GM12864 (cell line): ENCODE measurements around the gene PRDM2.
"Not testable (repeated sequence)": the region's sequence is repeated elsewhere in the genome, so short reads cannot be mapped to it uniquely, and the experiment has no call there.

Experiments used
- DNase-seq: peaks from one replicate; pipeline ENCODE4 v3.0.0-alpha.2; 2011; ENCODE audit warnings: low read depth
- H3K4me3 ChIP-seq: 2 replicates; pipeline ENCODE4 v1.5.1; 2011; ENCODE audit warnings: mild to moderate bottlenecking, low read depth, low read length, control low read depth
- TF ChIP-seq, protein P1 (sequence below): IDR thresholded peaks from 2 replicates; pipeline ENCODE4 v1.5.1; 2011; ENCODE audit warnings: low read depth, mild to moderate bottlenecking, moderate library complexity, low read length, control low read depth, inconsistent platforms; ENCODE audit errors: missing control alignments

PRDM2 gene

DNA sequence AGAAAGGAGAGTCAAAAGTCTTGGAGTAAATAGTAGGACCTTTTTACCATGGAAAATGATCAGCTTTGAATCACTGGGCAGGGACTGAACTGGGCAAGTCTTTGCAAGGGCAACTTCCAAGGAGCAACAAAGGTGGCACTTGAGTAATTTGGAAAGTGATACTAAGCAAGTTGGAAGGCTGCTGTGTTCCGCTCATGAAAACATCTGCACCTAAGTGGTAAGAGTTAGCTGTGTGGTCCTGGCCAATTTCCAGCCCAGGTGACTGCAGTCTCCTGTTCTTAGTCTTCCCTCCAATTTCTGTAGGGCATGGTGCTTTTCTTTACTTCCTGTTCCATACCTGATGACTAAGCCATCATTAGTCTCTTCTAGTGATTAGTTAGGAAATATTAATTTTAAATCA lies 35.5 kb upstream of the PRDM2 start:
- DNase-seq, result no peak
- H3K4me3 ChIP-seq, result no peak overlapping the region
- TF ChIP-seq, protein P1, sequence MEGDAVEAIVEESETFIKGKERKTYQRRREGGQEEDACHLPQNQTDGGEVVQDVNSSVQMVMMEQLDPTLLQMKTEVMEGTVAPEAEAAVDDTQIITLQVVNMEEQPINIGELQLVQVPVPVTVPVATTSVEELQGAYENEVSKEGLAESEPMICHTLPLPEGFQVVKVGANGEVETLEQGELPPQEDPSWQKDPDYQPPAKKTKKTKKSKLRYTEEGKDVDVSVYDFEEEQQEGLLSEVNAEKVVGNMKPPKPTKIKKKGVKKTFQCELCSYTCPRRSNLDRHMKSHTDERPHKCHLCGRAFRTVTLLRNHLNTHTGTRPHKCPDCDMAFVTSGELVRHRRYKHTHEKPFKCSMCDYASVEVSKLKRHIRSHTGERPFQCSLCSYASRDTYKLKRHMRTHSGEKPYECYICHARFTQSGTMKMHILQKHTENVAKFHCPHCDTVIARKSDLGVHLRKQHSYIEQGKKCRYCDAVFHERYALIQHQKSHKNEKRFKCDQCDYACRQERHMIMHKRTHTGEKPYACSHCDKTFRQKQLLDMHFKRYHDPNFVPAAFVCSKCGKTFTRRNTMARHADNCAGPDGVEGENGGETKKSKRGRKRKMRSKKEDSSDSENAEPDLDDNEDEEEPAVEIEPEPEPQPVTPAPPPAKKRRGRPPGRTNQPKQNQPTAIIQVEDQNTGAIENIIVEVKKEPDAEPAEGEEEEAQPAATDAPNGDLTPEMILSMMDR, result no peak

DNA sequence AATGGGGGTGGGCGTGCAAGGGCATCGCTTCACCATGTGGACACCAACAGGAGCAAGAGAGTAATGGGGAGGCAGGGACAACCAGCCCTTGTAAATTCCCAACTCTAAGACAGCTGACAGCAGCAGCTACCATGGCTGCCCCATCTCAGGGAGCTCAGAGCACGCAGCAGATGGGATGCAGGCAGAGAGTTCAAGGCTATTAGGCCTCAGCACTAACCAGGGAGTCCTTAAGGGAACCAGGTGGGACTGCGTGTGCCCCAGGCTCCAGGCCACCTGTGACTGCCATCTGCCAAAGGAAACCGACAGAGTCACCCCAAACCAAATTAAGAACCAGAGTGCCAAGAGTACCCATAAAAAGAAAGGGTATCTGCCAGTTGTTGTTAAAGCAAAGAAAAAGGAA lies 33.7 kb upstream of the PRDM2 start:
- no peak overlapping the region for H3K4me3 ChIP-seq
- no peak for DNase-seq
- TF ChIP-seq, protein P1, result no peak

DNA sequence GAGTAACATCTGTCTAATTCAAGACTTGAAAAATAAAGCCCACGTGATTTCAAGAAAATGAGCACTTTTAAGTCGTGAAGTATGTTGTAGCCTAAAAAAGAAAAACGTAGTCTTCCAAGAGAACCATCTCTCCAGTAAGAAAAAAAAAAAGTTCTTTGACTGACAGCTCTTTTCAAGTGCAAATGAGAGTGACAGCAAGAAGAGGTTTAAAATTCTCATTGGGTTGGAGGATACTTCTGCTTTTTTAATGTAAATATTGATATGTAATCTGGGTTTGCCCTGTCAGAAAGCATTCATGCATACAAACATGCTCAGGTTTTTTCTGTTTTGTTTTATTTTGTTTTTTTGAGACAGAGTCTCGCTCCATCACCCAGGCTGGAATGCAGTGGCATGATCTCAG lies 32.3 kb upstream of the PRDM2 start:
- TF ChIP-seq, protein P1, result no peak
- DNase-seq, result no peak
- no peak overlapping the region for H3K4me3 ChIP-seq

DNA sequence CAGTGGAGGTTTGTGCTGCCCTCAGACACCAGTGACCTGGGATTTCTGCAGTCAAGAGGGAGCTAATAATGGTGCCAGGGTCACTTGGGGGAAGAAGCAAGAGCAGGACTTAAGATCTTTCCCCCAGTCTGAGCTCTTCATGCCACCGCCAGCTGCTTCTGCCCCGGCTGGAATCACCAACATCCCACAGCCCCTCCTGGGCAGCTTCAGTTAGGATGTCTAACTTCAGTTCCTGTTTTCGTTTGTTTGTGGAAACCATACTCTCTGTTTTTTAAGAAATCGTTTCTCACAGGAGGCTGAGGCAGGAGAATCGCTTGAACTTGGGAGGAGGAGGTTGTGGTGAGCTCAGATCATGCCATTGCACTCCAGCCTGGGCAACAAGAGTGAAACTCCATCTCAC lies 25.6 kb upstream of the PRDM2 start:
- H3K4me3 ChIP-seq, result no peak overlapping the region
- TF ChIP-seq, protein P1, result no peak
- DNase-seq, result no peak

DNA sequence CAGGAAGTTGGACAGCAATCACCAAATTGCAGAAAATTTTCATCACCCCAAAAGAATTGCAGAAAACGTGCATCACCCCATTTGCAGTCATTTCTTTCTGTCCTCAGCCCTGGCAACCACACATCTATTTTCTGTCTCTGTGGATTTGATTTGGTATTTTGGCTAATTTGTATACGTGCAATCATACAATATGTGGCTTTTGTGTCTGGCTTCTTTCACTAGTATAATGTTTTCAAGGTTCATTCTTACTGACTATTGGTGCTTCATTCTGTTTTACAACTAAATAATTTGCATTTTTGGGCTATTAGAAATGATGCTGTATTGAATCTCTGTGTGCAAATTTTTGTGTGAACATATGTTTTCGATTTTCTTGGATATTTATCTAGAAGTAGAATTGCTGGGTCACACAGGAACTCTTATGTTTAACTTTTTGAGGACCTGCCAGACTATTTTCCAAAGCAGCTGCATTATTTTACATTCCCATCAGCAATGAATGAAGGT lies 24.8 kb upstream of the PRDM2 start:
- DNase-seq, result no peak
- TF ChIP-seq, protein P1, result no peak

DNA sequence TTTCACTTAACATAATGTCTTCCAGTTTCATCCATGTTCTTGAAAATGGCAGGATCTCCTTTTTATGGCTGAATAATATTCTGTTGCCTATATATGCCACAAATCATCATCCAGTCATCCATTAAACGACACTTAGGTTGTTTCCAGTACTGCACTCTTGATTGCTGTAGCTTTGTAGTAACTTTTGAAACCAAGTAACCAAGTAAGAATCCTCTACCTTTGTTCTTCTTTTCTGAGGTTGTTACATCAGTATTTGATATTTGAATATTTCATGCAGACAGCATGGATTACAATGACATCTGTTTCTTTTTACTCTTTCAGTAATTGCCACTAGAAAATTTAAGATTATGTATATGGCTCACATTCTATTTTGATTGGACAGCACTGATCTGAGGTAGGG lies 22.1 kb upstream of the PRDM2 start:
- DNase-seq, result no peak
- H3K4me3 ChIP-seq, result no peak overlapping the region
- TF ChIP-seq, protein P1, result no peak

More for the DNA sequence above, 24.8 kb upstream of the PRDM2 start:
- no peak overlapping the region for H3K4me3 ChIP-seq

DNA sequence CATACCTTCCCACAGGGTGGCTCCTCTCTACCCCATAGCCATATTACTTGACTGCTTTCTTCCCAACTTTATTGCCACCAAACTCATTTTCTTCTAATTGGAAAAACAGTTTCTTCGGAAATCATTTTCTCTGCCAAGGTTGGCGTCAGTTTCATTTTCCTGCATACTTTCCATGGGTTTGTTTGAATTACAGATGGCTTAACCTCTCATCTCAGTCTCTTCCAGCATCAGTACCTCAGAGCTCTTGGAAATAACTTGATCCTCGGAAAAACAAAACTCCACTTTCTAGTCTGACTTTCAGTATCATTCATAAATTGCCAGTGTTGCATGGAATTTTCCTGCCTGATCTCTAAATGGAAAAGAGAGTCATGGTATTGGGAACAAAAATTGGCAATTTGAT lies 20.3 kb upstream of the PRDM2 start:
- no peak for DNase-seq
- TF ChIP-seq, protein P1, result no peak
- no peak overlapping the region for H3K4me3 ChIP-seq

DNA sequence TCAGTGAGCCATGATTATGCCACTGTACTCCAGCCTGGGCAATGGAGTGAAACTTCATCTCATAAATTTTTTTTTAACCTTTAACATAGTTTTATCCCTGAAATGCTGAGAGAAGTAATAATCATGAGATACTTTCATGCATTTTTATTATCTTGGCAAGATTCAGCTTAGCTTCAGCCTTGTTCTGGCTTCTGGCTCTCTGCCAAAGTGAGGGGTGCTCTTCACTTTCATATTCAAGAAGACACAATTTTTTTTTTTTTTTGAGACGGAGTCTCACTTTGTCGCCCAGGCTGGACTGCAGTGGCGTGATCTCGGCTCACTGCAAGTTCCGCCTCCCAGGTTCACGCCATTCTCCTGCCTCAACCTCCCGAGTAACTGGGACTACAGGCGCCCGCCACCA lies 19.4 kb upstream of the PRDM2 start:
- DNase-seq, H3K4me3 ChIP-seq: not testable (repeated sequence)
